ENCODE measurements around the gene PALLD. TPM values are rescaled to one million over a fixed set of nuclear protein-coding genes. Genes with fewer than 3 reads are reported as not detected.

The PALLD gene
- total and polyA plus RNA-seq, 2 of the 8 experiments (the other 6 are each of a cell fraction or from before 2014, with no cell fraction given) = 10.5 to 25.0 TPM

DNA sequence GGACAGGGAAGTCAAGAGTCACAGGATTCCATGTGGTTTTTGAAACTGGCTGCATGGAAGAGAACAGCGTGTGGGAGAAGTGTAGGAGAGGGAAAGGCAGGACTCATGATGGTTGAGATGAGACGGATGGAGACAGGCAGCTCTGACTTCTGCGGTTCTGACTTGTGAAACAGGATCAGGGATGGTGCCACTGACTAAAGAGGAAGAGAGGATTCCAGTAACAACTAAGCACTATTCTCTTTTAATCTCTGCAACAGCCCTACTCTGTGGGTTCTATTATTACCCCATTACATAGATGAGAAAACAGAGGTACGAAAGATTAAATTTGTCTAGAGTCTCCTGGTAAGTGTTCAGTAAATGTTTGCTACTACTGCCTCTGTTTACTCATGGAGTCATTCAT lies 356.9 kb downstream of the PALLD start (continued):
- TF ChIP-seq NANOG (IDR thresholded peaks at IDR 0.05; ENCODE audit: insufficient read depth, low read depth, low read length, poor library complexity, severe bottlenecking) = no peak
- TF ChIP-seq NRF1 (IDR thresholded peaks at IDR 0.05; ENCODE audit: low read depth, low read length) = no peak
- TF ChIP-seq SP2 (IDR thresholded peaks at IDR 0.05; ENCODE audit: low read length) = no peak
- no peak for TF ChIP-seq CHD7 (IDR thresholded peaks at IDR 0.05; ENCODE audit: insufficient replicate concordance, low read length)
- no peak for TF ChIP-seq SP4 (IDR thresholded peaks at IDR 0.05; ENCODE audit: low read length)

All from H1 (cell line).